Stimulated activated CD8-positive, alpha-beta memory T cell treated with anti-CD3 and anti-CD28 coated beads, Interleukin-12 subunit alpha, Interleukin-12 subunit beta, amount 100 ng/mL, for 1 hour (primary cell): ENCODE measurements around the gene ZGRF1.
"Not testable (repeated sequence)": the region's sequence is repeated elsewhere in the genome, so short reads cannot be mapped to it uniquely, and the experiment has no call there.

Source experiments
- DNase-seq: peaks from one replicate; pipeline ENCODE4 v3.0.0-alpha.2; 2020; ENCODE audit warnings: low read depth

The ZGRF1 gene, protein sequence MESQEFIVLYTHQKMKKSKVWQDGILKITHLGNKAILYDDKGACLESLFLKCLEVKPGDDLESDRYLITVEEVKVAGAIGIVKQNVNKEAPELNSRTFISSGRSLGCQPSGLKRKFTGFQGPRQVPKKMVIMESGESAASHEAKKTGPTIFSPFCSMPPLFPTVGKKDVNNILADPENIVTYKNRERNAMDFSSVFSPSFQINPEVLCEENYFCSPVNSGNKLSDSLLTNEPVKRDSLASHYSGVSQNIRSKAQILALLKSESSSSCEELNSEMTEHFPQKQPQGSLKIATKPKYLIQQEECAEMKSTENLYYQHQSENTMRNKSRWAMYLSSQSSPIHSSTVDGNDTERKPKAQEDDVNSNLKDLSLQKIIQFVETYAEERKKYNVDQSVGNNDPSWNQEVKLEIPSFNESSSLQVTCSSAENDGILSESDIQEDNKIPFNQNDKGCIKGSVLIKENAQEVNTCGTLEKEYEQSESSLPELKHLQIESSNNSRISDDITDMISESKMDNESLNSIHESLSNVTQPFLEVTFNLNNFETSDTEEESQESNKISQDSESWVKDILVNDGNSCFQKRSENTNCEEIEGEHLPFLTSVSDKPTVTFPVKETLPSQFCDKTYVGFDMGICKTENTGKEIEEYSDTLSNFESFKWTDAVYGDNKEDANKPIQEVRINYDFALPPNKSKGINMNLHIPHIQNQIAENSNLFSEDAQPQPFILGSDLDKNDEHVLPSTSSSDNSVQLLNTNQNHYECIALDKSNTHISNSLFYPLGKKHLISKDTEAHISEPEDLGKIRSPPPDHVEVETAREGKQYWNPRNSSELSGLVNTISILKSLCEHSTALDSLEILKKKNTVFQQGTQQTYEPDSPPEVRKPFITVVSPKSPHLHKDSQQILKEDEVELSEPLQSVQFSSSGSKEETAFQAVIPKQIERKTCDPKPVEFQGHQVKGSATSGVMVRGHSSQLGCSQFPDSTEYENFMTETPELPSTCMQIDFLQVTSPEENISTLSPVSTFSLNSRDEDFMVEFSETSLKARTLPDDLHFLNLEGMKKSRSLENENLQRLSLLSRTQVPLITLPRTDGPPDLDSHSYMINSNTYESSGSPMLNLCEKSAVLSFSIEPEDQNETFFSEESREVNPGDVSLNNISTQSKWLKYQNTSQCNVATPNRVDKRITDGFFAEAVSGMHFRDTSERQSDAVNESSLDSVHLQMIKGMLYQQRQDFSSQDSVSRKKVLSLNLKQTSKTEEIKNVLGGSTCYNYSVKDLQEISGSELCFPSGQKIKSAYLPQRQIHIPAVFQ (N-terminal part only)

DNA sequence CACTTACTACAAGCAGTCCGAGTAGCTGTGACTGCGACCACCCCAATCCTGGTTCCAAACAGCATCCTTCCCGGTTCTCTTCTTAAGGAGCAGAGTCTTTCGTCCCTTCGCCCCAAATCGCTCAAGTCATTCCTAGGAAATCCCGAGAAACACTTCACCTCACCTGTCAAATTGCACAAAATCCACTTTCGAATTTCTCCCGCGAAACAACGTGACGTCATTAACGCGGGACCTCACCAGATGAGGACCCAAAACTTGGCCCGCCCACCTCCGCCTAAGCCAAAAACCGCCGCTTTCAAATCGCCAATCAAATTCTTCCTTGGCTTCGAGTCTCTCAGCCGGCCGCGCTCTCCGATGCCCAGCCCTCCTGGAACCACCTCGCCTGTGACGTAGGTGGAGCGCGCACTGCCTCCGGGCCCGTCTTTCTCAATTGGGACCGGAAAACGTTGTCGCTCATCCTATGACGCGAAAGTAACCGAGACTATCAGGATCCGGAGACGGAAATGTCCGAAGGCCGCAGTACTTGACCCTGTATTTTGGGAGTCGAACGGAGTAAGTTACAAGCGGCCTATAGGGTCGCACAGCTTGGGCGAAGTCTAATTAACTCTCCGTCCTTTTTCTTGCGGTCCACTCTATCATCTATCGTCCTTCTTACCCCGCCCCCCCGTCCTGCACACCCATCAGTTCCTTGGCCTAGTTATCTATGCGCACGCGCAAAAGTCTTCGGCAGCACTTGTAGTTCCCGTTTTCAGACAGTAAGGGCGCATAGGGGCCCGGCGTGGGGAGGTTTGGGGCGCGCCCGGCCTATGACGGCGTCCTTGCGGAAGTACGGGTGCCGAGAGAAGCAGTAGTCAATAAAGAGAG is at the start of gene ZGRF1, which contains the start of gene LARP7:
ZGRF1 (minus strand) TSS at position 222 of the 864 bp plus-strand sequence. CDS start 3,733 bp downstream, outside the sequence.
LARP7 (plus strand) TSS at position 456 of the 864 bp plus-strand sequence. CDS start 7,527 bp downstream, outside the sequence.
- DNase-seq: peak; percentile 96

- DNase-seq: no peak
Observed at GRCh38 chr4:112680996-112681395, 44.3 kb upstream of the ZGRF1 start.

DNA sequence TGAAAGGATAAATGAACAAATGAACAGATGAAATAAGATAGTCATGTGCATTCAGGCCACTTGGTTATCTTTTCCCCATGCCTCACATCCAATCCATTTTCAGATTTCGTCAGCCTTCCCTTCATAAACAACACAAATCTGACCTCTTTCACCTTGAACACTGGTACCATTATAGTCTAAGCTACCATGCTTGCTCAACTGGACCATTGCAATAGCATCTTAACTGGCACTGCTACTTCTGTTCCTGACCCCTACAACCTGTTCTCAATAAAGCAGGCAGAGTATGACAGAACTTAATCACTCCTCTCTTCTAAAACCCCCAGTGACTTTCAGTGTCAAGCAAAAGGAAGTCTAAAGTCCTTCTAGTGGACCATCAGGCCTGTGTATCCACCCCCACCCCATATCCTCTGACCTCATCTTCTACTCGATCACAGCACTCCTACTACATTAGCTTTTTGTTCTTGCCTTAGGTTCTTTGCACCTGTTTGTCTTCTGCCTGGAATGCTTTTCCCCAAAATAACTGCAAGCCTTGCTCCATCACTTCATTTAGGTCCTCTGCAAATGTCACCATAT is 40.9 kb upstream of the ZGRF1 start:
- no peak for DNase-seq

DNA sequence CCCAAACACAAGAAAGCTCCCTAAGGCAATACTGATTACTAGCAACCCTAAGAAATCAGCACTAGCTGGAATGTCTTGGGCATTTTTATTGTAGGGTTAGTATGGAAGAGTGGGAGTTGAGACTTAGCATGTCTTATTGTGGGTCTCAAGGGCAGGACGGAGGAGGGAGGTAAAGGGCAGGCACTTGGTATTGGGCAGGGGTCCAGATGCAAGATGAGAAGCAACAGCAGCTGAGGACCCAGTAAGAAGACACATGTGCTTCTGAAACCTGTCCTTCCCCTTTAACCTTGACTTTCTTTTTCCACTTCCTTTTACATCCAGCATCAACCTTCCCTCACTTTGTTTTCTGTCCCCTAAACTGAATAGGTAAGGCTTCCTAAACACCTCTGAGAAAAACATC is 37.7 kb upstream of the ZGRF1 start:
- DNase-seq: no peak

- DNase-seq: no peak
Observed at GRCh38 chr4:112673686-112674085, 37.0 kb upstream of the ZGRF1 start.

- no peak for DNase-seq
Observed at GRCh38 chr4:112673076-112673475, 36.4 kb upstream of the ZGRF1 start.

- DNase-seq: no peak
Observed at GRCh38 chr4:112668131-112668530, 31.4 kb upstream of the ZGRF1 start.

GRCh38 chr4:112664611-112665010 is 27.9 kb upstream of the ZGRF1 start:
- no peak for DNase-seq

- DNase-seq: not testable (repeated sequence)
Observed at GRCh38 chr4:112656115-112656514, 19.4 kb upstream of the ZGRF1 start.

DNA sequence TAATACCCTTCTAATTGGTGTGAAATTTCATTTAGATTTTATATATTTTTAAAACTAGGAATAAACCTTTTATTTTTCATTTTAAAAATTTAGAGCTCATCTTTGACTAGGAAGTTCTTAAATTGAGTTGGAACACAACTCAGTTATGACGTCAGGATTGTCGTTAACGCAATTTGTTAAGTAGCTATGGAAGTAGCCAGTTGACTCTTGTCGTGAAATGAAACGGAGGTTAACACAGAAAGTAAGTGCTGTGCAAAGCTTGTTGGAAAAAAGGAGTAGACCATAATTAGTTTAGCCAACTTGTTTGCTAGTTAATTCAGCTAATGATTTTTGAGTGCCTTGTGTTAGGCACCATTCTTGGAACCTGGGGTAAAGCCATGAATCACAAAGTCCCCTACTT is 18.6 kb upstream of the ZGRF1 start:
- no peak for DNase-seq

DNA sequence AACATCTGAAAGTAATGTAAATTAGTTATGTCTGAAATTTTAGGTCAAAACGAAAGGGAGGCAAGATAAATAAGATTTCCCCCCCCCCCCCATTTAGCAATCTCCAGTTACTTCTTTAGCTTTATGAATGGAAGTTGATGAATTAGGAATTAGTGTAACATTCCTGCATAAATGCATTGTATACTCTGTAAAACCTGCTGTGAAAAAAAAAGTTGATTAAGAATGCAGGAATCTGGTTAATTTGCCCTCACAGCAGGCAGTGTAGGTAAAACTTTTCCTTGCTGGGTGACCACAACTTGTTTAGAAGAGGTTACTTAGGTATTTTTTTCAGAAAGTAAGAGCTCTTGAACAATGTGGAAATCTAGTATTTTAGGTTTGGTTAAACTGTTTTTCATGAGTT is 15.5 kb upstream of the ZGRF1 start:
- DNase-seq: no peak

DNA sequence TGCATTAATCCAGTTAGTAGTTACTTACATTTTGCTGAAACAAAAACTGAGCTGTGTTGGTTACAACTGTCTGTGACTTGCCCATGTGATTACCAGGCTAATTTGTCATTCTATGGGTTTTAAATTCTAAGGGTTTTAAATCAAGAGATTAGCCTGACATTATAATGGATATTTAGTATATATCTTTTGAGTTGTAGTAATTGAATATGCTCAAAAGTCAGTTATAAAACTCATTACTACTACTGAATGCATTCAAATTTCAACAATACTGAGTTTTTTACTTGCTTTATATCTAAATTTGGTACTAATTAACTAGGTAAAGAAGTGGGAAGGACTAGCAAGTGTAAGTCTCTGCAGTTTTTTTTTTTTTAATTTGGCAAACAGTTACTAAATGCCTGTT is 14.9 kb upstream of the ZGRF1 start:
- no peak for DNase-seq

GRCh38 chr4:112650332-112650731 is 13.6 kb upstream of the ZGRF1 start:
- DNase-seq: no peak

- DNase-seq: no peak
Observed at GRCh38 chr4:112649055-112649408, 12.3 kb upstream of the ZGRF1 start.

GRCh38 chr4:112648263-112649054 is 11.8 kb upstream of the ZGRF1 start:
- no peak for DNase-seq

DNA sequence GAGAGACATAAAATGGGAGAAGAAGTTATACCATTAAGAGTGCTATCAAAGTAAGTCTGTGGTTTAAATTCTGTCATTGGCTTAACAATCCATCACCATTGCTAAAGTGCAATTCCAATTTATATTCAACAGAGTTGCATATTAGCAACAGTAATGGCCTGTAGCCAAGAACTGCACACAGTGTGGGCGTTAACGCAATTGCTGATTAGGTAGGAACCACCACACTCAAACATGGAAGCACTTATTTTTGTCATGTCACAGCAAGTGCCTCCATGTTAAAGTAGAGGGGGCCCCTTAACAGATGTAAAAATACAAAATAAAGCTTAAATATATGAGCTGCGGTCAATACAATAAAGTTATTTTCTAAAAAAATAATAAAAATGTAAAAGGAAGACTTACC is 11.1 kb upstream of the ZGRF1 start:
- no peak for DNase-seq

DNA sequence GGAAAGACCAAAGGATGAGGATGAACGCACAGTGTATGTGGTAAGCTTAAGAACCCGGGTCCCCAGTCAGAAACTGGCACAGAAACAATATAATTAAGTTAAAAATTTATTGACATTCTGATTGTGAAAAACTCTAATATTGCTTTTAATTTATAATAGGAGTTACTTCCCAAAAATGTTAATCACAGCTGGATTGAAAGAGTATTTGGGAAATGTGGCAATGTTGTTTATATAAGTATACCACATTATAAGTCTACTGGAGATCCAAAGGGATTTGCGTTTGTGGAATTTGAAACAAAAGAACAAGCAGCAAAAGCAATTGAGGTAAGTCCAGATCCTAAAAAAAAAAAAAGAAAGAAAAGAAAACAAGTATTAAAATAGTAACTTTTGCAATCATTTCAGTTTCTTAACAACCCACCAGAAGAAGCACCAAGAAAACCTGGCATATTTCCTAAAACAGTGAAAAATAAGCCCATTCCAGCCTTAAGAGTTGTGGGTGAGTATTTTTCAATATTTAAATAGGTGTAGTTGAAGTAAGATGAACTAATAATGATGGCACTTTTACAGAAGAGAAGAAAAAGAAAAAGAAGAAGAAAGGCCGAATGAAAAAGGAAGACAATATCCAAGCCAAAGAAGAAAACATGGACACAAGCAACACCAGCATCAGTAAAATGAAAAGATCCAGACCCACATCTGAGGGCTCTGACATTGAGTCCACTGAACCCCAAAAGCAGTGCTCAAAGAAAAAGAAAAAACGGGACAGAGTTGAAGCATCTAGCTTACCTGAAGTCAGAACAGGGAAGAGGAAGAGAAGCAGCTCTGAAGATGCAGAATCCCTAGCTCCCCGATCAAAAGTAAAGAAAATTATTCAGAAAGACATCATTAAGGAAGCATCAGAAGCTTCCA is 10.2 kb upstream of the ZGRF1 start:
- DNase-seq: no peak

DNA sequence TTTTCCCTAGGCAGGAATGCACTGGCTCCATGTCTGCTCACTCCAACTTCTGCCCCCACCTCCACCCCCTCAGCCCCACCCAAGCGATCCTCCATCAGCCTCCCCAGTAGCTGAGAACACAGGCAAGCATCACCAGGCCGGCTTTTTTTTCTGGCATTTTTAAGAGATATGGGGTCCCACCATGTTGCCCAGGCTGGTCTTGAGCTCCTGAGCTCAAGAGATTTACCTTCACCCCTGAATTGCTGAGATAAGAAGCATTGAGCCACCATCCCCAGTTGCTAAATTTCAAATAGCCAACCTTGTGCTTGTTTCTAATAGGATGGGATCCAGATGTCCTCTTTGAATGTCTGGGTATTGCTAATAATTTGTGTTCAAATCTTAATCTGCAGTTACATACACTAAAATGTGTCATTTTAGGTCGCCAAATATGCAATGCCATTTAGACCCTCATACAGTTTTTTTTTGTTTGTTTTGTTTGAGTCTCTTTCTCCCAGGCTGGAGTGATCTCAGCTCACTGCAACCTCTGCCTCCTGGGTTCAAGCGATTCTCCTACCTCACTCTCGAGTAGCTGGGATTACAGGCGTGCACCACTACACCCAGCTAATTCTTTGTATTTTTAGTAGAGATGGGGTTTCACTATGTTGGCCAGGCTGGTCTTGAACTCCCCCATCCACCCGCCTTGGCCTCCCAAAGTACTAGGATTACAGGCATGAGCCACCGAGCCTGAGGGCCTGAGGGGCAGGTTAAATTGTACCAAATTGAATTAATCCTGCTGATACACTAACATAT is 9.0 kb upstream of the ZGRF1 start:
- DNase-seq: no peak
